ENCODE measurements around the gene MCTP1.

The MCTP1 gene

GRCh38 chr5:94796586-94796985 is 488.3 kb downstream of the MCTP1 start:
- DNase-seq, result peak in 1 of 3 experiments; percentile 16

GRCh38 chr5:94793816-94794198 is 491.1 kb downstream of the MCTP1 start:
- peak in 1 of 3 experiments; percentile 67 for DNase-seq

GRCh38 chr5:94793113-94793815 is 491.6 kb downstream of the MCTP1 start:
- no peak for DNase-seq

DNA sequence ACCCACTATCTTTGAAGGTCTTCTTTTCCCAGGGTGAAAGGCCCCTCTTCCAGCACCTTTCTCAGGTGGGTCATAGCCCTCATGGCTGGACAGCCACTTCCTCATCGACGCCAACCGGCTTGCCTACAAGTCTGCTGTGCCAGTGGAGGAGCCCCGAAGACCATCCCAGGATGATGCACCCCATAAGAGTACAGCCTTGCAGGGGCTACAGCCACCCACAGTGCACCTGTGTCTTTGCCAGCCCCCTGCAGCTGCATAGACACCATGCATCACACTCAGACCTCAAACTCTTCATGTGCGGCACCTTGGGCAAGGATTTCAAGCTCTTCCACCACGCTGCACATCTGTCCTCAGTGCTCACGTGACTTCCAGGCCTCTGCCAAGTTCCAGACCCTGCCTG is 493.1 kb downstream of the MCTP1 start:
- DNase-seq, result no peak

DNA sequence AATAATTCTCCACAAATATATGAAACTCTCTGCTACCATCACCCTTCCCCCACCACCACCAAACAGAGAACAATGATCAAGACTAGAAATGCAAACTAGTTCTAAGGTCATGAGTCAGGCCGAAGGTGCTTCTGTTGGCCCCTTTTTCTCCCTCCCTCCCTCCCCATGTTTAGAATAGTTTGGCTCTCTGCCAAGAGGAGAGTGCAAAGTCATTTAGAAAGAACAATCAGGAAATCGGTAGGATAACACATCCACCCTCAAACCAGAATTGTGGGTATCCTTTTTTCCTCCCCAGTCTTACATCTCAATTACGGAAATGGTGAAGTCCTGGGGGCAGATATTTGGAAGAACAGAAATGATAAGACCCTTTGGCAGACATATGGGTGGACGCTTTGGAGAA is 496.4 kb downstream of the MCTP1 start:
- DNase-seq, result peak in 1 of 3 experiments; percentile 5

DNA sequence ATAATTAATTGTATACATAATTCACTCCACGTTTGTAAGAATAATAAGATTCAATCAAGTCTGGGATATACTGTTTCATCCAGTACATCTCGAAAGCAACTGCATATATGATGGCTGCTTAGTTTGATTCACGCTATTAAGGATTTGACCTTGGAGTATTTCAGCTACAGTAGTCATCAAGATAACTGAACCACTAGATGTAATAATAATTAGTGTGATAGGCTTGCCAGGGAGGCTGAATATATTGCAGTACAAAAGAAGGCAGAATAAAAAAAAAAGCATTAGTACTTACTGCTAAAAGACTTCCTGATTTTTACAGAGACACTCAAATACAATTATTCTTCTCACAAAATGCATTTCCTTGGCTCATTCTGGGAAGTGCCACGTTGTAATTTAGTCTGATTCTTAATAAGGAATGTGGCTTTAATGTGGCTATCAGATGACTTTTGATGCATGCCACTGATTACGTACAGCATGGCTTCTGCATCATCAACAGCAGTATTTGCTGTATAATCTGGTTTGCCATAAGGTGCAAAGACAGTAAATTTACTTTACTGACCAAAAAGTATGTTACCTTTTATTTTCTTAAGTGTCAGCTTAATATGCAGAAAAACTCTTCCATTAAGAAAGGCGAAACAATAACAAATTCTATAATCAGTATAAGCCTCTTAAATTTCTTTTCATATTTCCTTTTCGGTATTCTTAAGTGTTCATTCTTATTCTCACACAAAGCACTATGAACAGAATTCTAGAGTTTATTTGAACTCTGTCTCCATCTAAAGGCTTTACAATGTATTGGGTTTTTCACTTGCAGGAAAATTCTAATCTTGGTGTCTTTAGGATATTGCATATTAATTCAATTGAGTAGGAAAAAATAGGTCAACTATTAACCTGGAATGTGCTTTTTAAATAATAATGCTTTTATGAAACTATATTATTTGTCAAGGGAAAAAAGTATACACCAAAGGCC is 500.1 kb downstream of the MCTP1 start:
- peak in 1 of 3 experiments; percentile 10 for DNase-seq

- DNase-seq, result peak in 2 of 3 experiments; percentile 7 to 25
Observed at GRCh38 chr5:94782383-94782782, 502.5 kb downstream of the MCTP1 start.

GRCh38 chr5:94779684-94780083 is 505.2 kb downstream of the MCTP1 start:
- DNase-seq, result no peak

DNA sequence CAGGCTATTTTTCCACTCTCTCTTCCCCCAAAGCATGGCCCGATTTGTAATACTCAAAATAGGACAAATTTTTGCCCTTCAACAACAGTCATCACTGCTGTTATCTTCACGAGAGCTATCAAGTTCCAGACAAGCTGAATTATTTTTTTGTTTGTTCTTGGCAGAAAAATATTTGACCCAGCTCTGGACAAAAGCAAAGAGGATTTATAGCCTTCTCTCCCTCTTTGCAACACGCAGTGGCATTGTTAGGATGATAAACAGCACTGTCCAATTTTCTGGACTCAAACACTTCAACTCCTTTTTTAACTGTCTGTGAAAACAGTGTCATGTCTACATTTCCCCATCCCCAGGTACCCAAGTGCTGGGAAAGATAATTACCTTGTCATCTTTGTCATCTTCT is 506.2 kb downstream of the MCTP1 start:
- peak; percentile 47 to 81 (median 47) for DNase-seq

GRCh38 chr5:94778299-94778698 is 506.6 kb downstream of the MCTP1 start:
- DNase-seq, result peak in 2 of 3 experiments; percentile 47 to 81

DNA sequence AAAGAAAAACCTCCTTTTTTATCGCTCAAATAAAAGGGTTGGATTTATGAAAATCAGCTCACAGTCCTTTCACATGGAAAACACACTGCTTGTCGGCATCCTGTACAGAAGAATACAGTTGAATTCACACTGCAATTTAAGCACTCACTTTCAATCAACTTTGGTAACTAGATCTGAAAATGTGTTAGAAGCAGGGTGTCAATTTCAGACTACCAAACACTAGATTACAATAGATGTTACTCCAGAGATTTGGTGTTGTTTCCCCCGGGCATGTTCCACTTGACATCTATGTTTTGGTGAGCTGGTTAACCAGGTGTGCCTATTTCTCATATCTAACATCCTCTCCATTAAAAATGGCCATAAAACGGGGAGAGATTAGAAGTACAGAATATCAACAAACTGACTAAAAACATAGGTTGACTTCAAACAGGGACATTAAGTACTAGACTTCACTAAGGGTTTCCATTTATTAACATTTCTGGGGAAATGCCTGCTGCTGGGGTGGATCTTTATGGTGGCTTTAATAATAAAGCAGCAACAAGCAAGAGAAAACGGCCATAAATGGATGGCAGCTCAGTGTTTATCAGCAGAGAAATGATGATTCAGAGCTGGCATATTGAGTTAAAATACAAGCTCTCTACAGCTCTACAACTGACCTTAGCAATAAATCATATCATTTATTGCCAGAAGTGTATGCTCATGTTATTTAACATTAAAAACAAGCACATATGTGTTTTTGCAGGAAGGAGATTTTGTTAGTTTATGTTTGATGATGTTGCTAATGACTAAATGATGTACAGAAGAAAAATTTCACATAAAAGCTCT is 507.6 kb downstream of the MCTP1 start:
- DNase-seq, result peak; percentile 5 to 71 (median 33)

DNA sequence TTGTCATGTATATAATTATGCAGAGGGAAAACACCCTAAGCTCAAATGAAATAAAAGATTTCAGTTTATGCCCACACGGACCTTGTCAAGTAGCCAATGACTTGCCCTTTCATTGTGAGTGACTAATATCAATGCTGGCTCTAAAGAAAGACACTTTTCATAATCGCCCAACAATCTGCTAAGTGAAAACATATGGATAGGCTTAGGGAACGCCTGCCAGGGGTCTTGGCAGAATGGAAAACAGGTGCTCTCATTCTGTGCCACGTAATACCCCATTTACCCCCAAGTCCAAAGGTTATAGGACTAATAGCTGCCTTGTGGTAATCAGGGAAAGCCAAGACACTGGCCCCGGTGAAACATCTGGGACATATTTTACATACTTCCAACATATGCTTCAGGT is 508.7 kb downstream of the MCTP1 start:
- peak in 1 of 3 experiments; percentile 21 for DNase-seq

- DNase-seq, result no peak
Observed at GRCh38 chr5:94775088-94775487, 509.8 kb downstream of the MCTP1 start.

DNA sequence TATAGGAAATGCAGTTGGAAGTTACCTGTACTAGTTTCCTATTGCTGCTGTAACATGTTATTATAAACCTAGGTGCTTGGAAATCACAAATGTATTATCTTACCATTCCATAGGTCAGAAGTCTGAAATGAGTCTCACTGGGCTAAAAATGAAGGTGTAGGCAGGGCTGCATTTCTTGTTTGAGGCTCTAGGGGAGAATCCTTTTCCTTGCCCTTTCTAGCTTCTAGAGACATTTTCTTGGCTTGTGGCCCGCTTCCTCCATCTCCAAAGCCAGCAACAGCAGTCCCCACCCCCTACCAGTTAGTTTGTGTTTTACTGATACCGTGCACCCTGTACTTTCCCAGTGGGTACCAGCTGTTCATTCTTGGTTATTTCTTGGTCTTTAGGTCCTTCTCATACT is 513.2 kb downstream of the MCTP1 start:
- DNase-seq, result no peak

- no peak for DNase-seq
Observed at GRCh38 chr5:94769996-94770395, 514.9 kb downstream of the MCTP1 start.

GRCh38 chr5:94761786-94762185 is 523.1 kb downstream of the MCTP1 start:
- DNase-seq, result no peak

DNA sequence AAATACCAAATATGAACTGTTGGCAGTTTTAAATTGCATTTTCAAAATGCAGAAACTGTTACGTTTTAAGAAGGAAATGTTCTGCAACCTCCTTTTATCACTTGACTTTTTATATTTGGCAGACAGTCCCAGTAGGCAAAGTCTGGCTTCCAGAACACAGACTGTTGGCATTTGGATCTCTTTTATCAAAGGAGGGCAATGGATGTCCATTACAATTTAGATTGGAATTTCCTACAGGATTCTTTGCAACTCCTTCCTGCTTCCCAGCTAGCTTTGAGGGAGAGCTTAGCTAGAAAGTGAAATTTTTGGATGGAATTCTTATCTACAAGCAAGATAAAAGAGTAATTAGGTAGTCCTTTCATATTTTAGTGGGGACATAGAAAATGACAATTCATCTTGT is 523.8 kb downstream of the MCTP1 start:
- no peak for DNase-seq

- DNase-seq, result no peak
Observed at GRCh38 chr5:94759961-94760360, 524.9 kb downstream of the MCTP1 start.

DNA sequence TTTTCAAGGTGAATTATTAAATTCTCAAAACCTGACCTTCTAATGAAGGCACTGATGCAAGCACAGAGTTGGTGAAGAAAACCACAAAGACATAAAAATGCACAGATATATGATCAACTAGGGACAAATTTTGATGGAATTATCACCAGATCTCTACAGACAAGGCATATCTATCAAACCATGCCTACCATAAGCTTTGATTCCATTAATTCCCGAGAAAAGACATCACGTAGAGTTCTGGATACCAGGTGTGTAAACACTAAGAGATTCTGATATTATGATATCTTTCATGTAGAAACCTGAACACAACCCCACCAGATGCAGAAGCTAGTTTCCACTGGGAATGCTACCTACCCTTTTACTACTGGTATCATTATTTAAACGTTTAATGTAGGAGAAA is 525.9 kb downstream of the MCTP1 start:
- DNase-seq, result no peak

- DNase-seq, result no peak
Observed at GRCh38 chr5:94754824-94755223, 530.1 kb downstream of the MCTP1 start.

GRCh38 chr5:94751460-94751859 is 533.4 kb downstream of the MCTP1 start:
- no peak for DNase-seq

GRCh38 chr5:94750681-94751080 is 534.2 kb downstream of the MCTP1 start:
- DNase-seq, result no peak

DNA sequence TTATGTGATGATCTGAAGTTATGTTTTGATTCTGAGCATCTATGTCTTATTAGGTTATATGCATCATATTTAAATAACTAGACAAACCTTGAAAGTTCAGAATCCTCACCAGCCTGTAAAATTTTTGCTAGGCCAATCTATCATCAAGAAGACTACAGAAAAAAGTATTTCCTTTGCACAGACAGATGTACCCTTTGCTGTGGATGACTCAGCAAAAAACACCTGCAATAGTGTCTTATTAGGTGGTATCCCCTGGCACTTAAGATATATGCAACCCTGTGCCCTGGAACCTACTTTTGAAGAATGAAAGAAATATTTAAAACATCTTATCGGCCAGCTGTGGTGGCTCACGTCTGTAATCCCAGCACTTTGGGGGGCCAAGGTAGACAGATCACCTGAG is 535.9 kb downstream of the MCTP1 start:
- no peak for DNase-seq

Data from NCI-H1417 (cell line).